PC-3 (cell line): Measurements from ENCODE around the gene ZNF487.

Experiments
- EZH2 ChIP-seq: fragments of 300-600 bp; sonication (generic); IDR thresholded peaks from one replicate; pipeline ENCODE4 v1.6.1; 2017; ENCODE audit warnings: antibody characterized with exemption, mild to moderate bottlenecking, low read length; ENCODE audit not compliant: unreplicated experiment
- EZH2phosphoT487 ChIP-seq: fragments of 300-600 bp; sonication (generic); IDR thresholded peaks from 2 replicates; pipeline ENCODE4 v1.6.1; 2018; ENCODE audit warnings: mild to moderate bottlenecking, antibody characterized with exemption, low read length, borderline replicate concordance
- TF ChIP-seq, protein P1 (sequence below): fragments of 300-600 bp; sonication (generic); conservative IDR thresholded peaks from 2 replicates; pipeline ENCODE4 v1.5.1; 2017; ENCODE audit warnings: antibody characterized with exemption, low read depth, mild to moderate bottlenecking, low read length

DNA sequence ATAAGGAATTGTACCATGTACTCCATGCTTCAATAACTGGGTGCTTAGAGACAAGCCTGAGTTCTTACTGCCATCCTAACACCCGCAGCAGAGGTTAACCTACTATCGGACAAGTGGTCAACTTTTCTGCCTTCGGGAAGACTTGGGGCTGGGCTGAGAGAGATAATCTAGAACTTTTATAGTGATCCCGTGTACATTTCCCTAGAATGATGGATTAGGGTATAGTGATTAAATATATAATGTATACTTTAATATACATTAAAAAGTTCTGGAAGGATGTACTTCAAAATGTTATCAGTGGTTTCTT lies 15.8 kb upstream of the ZNF487 start:
- TF ChIP-seq, protein P1, sequence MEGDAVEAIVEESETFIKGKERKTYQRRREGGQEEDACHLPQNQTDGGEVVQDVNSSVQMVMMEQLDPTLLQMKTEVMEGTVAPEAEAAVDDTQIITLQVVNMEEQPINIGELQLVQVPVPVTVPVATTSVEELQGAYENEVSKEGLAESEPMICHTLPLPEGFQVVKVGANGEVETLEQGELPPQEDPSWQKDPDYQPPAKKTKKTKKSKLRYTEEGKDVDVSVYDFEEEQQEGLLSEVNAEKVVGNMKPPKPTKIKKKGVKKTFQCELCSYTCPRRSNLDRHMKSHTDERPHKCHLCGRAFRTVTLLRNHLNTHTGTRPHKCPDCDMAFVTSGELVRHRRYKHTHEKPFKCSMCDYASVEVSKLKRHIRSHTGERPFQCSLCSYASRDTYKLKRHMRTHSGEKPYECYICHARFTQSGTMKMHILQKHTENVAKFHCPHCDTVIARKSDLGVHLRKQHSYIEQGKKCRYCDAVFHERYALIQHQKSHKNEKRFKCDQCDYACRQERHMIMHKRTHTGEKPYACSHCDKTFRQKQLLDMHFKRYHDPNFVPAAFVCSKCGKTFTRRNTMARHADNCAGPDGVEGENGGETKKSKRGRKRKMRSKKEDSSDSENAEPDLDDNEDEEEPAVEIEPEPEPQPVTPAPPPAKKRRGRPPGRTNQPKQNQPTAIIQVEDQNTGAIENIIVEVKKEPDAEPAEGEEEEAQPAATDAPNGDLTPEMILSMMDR, result no peak
- TF ChIP-seq EZH2 (no peak), EZH2phosphoT487 (no peak)
